ENCODE results near the gene TAF1A.

The TAF1A gene

GRCh38 chr1:222535455-222535854 lies 54.3 kb downstream of the TAF1A start:
- DNase-seq (ENCODE audit: low spot score), result no peak

GRCh38 chr1:222530852-222531251 lies 58.9 kb downstream of the TAF1A start:
- DNase-seq (ENCODE audit: low spot score), result no peak

- DNase-seq (ENCODE audit: low spot score), result no peak
These were observed 59.8 kb downstream of the TAF1A start for GRCh38 chr1:222529916-222530315.

GRCh38 chr1:222529181-222529580 lies 60.6 kb downstream of the TAF1A start:
- no peak for DNase-seq (ENCODE audit: low spot score)

- no peak for DNase-seq (ENCODE audit: low spot score)
These were observed 63.8 kb downstream of the TAF1A start for GRCh38 chr1:222525951-222526350.

GRCh38 chr1:222523852-222524251 lies 65.9 kb downstream of the TAF1A start:
- no peak for DNase-seq (ENCODE audit: low spot score)

GRCh38 chr1:222522105-222522915 lies 67.4 kb downstream of the TAF1A start:
- no peak for DNase-seq (ENCODE audit: low spot score)

GRCh38 chr1:222521299-222522104 lies 68.2 kb downstream of the TAF1A start:
- no peak for DNase-seq (ENCODE audit: low spot score)

All from SK-N-DZ (cell line).